HepG2 (cell line): ENCODE results near the gene KANK4. TPM values are rescaled to one million over a fixed set of nuclear protein-coding genes. Genes with fewer than 3 reads are reported as not detected.

Source experiments
- ATAC-seq: fragments of 200-7000 bp; cut with Tn5 transposase; 3 replicates; pipeline ENCODE4 v1.9.1; 2020; ENCODE audit warnings: mild to moderate bottlenecking, moderate library complexity
- BruUV-seq: library from RNA; stranded (reverse); fragments of 400-500 nt; replicated peaks from 2 replicates; lab custom pipeline; 2021; lab: Mats Ljungman, UMichigan
- CTCF ChIA-PET: fragments of 300-600 bp; formaldehyde crosslinking; extraction: SDS; loops from one replicate; lab custom pipeline; 2021; ENCODE audit warnings: low total read pairs, inconsistent platforms, low intra/inter-chr PET ratio; lab: Yijun Ruan, JAX
- POLR2A ChIA-PET: fragments of 350-600 bp; sonication (Branson Sonifier 250); formaldehyde crosslinking; loops from one replicate; lab custom pipeline; 2020; ENCODE audit warnings: antibody characterized with exemption, inconsistent platforms; lab: Yijun Ruan, JAX
- DNase-seq: peaks from one replicate; pipeline ENCODE4 v3.0.0-alpha.2; 2015; ENCODE audit warnings: low spot score
- FAIRE-seq: peaks from 3 replicates; lab custom pipeline; 2011; peaks lifted over from hg19 to GRCh38; lab: Jason Lieb, UNC
- H2AFZ ChIP-seq: one replicate; pipeline ENCODE4 v1.6.1; 2011; ENCODE audit warnings: low read length, inconsistent platforms
- H3K27ac ChIP-seq: fragments of 300-600 bp; 3 replicates; pipeline ENCODE4 v1.8.0; 2011; ENCODE audit warnings: mixed run types, mild to moderate bottlenecking, mixed read lengths, low read length, inconsistent platforms; ENCODE audit not compliant: insufficient read depth; ENCODE audit errors: extremely low read length
- H3K27me3 ChIP-seq, 2 experiments: fragments of 200-600 bp in 1 of 2; 2 replicates in 1 of 2; 3 replicates in 1 of 2; pipeline versions ENCODE4 v1.6.0 to v1.8.0; 2011; ENCODE audit warnings: low read length in 2 of 2, mild to moderate bottlenecking in 2 of 2, moderate library complexity in 2 of 2, inconsistent platforms in 1 of 2; ENCODE audit not compliant: insufficient read depth in 2 of 2, control insufficient read depth in 1 of 2
- H3K36me3 ChIP-seq, 2 experiments: fragments of 200-600 bp in 1 of 2; replicated peaks in 1 of 2; 2 replicates in 1 of 2; 3 replicates in 1 of 2; pipeline versions ENCODE4 v1.5.1 to v1.8.0; 2011; ENCODE audit warnings: low read length in 2 of 2, inconsistent platforms in 1 of 2; ENCODE audit not compliant: insufficient read depth in 2 of 2, control insufficient read depth in 1 of 2
- H3K4me1 ChIP-seq: 2 replicates; pipeline ENCODE4 v1.5.1; 2012; ENCODE audit warnings: low read length, inconsistent platforms; ENCODE audit not compliant: insufficient read depth
- H3K4me2 ChIP-seq: 2 replicates; pipeline ENCODE4 v1.6.0; 2011; ENCODE audit warnings: low read depth, low read length, inconsistent platforms
- H3K4me3 ChIP-seq, 3 experiments: fragments of 200-600 bp in 1 of 3; sonication (generic), shearing (Covaris generic) in 1 of 3; replicated peaks in 1 of 3; 2 replicates each; pipeline ENCODE4 v1.5.1; 2011 to 2016; ENCODE audit warnings: low read length in 3 of 3, inconsistent platforms in 2 of 3, low read depth in 2 of 3, mild to moderate bottlenecking in 2 of 3, control low read depth in 1 of 3, mixed read lengths in 1 of 3; ENCODE audit not compliant: insufficient read depth in 1 of 3
- H3K79me2 ChIP-seq: one replicate; pipeline ENCODE4 v1.6.1; 2011; ENCODE audit warnings: low read length, inconsistent platforms; ENCODE audit not compliant: insufficient read depth
- H3K9ac ChIP-seq: 2 replicates; pipeline ENCODE4 v1.6.0; 2011; ENCODE audit warnings: mild to moderate bottlenecking, low read depth, low read length, inconsistent platforms; ENCODE audit not compliant: insufficient read depth
- H3K9me3 ChIP-seq: 2 replicates; pipeline ENCODE4 v1.5.1; 2012; ENCODE audit warnings: mild to moderate bottlenecking, low read length
- H4K20me1 ChIP-seq: 2 replicates; pipeline ENCODE4 v1.6.0; 2011; ENCODE audit warnings: inconsistent platforms, mild to moderate bottlenecking, low read length, moderate library complexity; ENCODE audit not compliant: insufficient read depth
- FOSL2 ChIP-seq: sonication (generic); formaldehyde crosslinking; IDR thresholded peaks from 2 replicates; pipeline ENCODE4 v1.4.0; 2020; ENCODE audit warnings: missing genetic modification reagents
- HMG20A ChIP-seq: IDR thresholded peaks from 2 replicates; pipeline ENCODE4 v1.6.1; 2016; ENCODE audit warnings: borderline replicate concordance
- NONO ChIP-seq, 2 experiments: fragments of 450-650 bp in 1 of 2; sonication (generic) in 1 of 2; formaldehyde crosslinking in 1 of 2; IDR thresholded peaks in 1 of 2; conservative IDR thresholded peaks in 1 of 2; 2 replicates each; pipeline versions ENCODE4 v1.6.1 to v1.8.0; 2017 to 2022; ENCODE audit warnings: mild to moderate bottlenecking in 1 of 2, missing genetic modification reagents in 1 of 2, moderate library complexity in 1 of 2
- POLR2G ChIP-seq: fragments of 200-400 bp; formaldehyde crosslinking; IDR thresholded peaks from 2 replicates; pipeline ENCODE4 v1.6.1; 2018; ENCODE audit warnings: mild to moderate bottlenecking, low read depth, low read length, moderate library complexity
- REXO4 ChIP-seq: sonication (generic); formaldehyde crosslinking; IDR thresholded peaks from 2 replicates; pipeline ENCODE4 v1.8.0; 2022; ENCODE audit warnings: missing genetic modification reagents, mild to moderate bottlenecking, borderline replicate concordance
- XRCC5 ChIP-seq: fragments of 200-400 bp; formaldehyde crosslinking; optimal IDR thresholded peaks from 2 replicates; pipeline ENCODE3; 2017; ENCODE audit warnings: mild to moderate bottlenecking, low read length
- ZNF124 ChIP-seq: sonication (generic); formaldehyde crosslinking; IDR thresholded peaks from 2 replicates; pipeline ENCODE4 v1.4.0; 2020; ENCODE audit warnings: missing genetic modification reagents
- WGBS: methylation state at CpG from one replicate; pipeline ENCODE4 v1.1.6; 2017; ENCODE audit warnings: low lambda C conversion rate; 5-methylcytosine and 5-hydroxymethylcytosine counted together
- in situ Hi-C: cut with HindIII; loops from 2 replicates; pipeline ENCODE4 v1.10.0; 2017; ENCODE audit warnings: low pct_unique_long_range_greater_than_20kb; ENCODE audit not compliant: extremely low pct_ligation_motif_present
- intact Hi-C: fragments of 100-400 bp; cut with micrococcal nuclease; formaldehyde crosslinking; loops from one replicate; pipeline ENCODE4 v1.10.0; 2022; ENCODE audit not compliant: unreplicated experiment
- polyA plus RNA-seq, 8 experiments: library from polyadenylated mRNA; depleted of rRNA in 3 of 8; stranded (reverse) in 7 of 8; unstranded in 1 of 8; fragments of >200 nt; fragmentation: Illumina TruSeq in 4 of 8; extraction: Trizol in 4 of 8; gene quantifications; 2 replicates each; pipeline versions ENCODE4 v1.2.1 to v1.2.3, GENCODE V29; 2011 to 2016; ENCODE audit warnings: low read depth in 4 of 8, missing spikeins in 1 of 8, mixed read lengths in 1 of 8; ENCODE audit not compliant: insufficient read depth in 1 of 8
- total RNA-seq, 5 experiments: library from RNA; depleted of rRNA; stranded (reverse); fragments of >200 nt; fragmentation: Illumina TruSeq; extraction: Trizol; gene quantifications; 2 replicates each; pipeline ENCODE4 v1.2.3, GENCODE V29; 2016; ENCODE audit warnings: low read depth in 1 of 5
- TF ChIP-seq, protein P1 (sequence below): sonication (generic); formaldehyde crosslinking; IDR thresholded peaks from 2 replicates; pipeline ENCODE4 v1.5.0; 2020; ENCODE audit warnings: mild to moderate bottlenecking, missing genetic modification reagents
- TF ChIP-seq, protein P2 (sequence below): sonication (generic); formaldehyde crosslinking; IDR thresholded peaks from 2 replicates; pipeline ENCODE4 v1.8.0; 2022; ENCODE audit warnings: mild to moderate bottlenecking, missing genetic modification reagents; ENCODE audit not compliant: insufficient replicate concordance
- TF ChIP-seq, protein P3 (sequence below): IDR thresholded peaks from 2 replicates; pipeline ENCODE4 v1.6.1; 2012; ENCODE audit warnings: low read depth, low read length, improper control_type of control experiment
- TF ChIP-seq, protein P4 (sequence below): IDR thresholded peaks from 2 replicates; pipeline ENCODE4 v1.6.1; 2018; ENCODE audit warnings: missing genetic modification reagents

The KANK4 gene
- total and polyA plus RNA-seq, 2 of the 13 experiments (the other 11 are each of a cell fraction or from before 2014, with no cell fraction given), result 16.1 to 25.7 TPM

DNA sequence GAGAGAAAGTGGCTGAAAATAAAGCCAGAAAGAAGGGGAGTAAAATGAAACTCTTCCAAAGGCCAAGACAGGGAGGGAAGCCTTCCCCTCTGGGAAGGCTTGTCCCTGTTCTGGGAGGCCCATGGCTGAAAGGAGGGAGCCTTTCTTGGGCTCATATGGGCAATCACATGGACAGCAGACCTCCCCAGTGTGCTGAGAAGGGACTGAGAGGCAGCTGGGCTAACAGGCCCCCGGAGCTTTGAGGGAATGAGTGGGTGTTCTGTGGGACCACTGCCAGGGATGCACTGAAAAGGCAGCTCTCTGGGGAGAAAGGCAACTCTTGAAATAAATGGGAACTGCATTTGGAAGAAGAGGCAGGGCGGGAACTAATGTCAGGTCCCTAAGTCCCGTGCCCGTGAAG lies 39.1 kb downstream of the KANK4 start:
- no peak overlapping the region for H3K9ac ChIP-seq
- ATAC-seq (no peak), FAIRE-seq (no peak), DNase-seq (no peak)
- no peaks in the 10 kb centered on the region for H3K27me3 ChIP-seq
- H3K9me3 ChIP-seq, result peaks cover 6% of the 10 kb centered on the region; the same call in 1 of the 2 replicates
- H3K4me3 ChIP-seq, result no peak overlapping the region
- in situ Hi-C loops (no loop called here), intact Hi-C loops (no loop called here)
- H2AFZ ChIP-seq, result no peak overlapping the region
- H3K4me1 ChIP-seq, result peaks cover 14% of the 10 kb centered on the region
- peaks cover 9 to 47% of the 10 kb centered on the region in 2 experiments; a peak in 4 of 5 replicates for H3K36me3 ChIP-seq
- 93% methylated on average over 4 of the region's 4 CpGs for WGBS
- no peaks in the 10 kb centered on the region for H4K20me1 ChIP-seq
- H3K4me2 ChIP-seq, result no peak overlapping the region
- TF ChIP-seq POLR2G (no peak), ZNF124 (CRISPR knock-in tag) (no peak)
- ChIA-PET POLR2A (no interaction called here), CTCF (no interaction called here)
- no TSS peak for BruUV-seq
- peaks cover 10% of the 10 kb centered on the region for H3K79me2 ChIP-seq
- H3K27ac ChIP-seq, result no peak overlapping the region

DNA sequence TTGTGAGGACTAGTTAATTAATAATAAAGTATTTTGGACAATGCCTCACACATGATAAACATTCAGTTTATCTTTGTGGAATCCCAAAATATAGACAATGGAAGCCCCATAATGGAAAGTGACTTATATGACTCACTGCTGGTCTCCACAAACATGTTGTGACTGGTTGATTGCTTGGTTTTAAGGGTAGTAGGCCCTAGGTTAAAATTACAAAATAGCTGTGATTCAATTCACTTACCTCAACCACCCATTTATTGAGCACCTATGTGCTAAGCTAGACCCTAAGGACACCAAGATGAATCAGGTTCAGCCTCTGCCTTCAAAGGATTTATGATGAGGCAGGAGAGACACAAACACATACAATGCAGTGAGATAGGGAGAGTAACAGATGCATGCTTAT lies 42.4 kb downstream of the KANK4 start:
- intact Hi-C loops, result no loop called here
- TF ChIP-seq, protein P1, sequence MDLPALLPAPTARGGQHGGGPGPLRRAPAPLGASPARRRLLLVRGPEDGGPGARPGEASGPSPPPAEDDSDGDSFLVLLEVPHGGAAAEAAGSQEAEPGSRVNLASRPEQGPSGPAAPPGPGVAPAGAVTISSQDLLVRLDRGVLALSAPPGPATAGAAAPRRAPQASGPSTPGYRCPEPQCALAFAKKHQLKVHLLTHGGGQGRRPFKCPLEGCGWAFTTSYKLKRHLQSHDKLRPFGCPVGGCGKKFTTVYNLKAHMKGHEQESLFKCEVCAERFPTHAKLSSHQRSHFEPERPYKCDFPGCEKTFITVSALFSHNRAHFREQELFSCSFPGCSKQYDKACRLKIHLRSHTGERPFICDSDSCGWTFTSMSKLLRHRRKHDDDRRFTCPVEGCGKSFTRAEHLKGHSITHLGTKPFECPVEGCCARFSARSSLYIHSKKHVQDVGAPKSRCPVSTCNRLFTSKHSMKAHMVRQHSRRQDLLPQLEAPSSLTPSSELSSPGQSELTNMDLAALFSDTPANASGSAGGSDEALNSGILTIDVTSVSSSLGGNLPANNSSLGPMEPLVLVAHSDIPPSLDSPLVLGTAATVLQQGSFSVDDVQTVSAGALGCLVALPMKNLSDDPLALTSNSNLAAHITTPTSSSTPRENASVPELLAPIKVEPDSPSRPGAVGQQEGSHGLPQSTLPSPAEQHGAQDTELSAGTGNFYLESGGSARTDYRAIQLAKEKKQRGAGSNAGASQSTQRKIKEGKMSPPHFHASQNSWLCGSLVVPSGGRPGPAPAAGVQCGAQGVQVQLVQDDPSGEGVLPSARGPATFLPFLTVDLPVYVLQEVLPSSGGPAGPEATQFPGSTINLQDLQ, result no peak
- TF ChIP-seq, protein P2, sequence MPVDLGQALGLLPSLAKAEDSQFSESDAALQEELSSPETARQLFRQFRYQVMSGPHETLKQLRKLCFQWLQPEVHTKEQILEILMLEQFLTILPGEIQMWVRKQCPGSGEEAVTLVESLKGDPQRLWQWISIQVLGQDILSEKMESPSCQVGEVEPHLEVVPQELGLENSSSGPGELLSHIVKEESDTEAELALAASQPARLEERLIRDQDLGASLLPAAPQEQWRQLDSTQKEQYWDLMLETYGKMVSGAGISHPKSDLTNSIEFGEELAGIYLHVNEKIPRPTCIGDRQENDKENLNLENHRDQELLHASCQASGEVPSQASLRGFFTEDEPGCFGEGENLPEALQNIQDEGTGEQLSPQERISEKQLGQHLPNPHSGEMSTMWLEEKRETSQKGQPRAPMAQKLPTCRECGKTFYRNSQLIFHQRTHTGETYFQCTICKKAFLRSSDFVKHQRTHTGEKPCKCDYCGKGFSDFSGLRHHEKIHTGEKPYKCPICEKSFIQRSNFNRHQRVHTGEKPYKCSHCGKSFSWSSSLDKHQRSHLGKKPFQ (CRISPR knock-in tag), result no peak
- TF ChIP-seq NONO (IDR thresholded peaks at IDR 0.05), result no peak
- TF ChIP-seq NONO (CRISPR knock-in tag; conservative IDR thresholded peaks at IDR 0.05), result no peak
- no peak for TF ChIP-seq XRCC5
- TF ChIP-seq, protein P3, sequence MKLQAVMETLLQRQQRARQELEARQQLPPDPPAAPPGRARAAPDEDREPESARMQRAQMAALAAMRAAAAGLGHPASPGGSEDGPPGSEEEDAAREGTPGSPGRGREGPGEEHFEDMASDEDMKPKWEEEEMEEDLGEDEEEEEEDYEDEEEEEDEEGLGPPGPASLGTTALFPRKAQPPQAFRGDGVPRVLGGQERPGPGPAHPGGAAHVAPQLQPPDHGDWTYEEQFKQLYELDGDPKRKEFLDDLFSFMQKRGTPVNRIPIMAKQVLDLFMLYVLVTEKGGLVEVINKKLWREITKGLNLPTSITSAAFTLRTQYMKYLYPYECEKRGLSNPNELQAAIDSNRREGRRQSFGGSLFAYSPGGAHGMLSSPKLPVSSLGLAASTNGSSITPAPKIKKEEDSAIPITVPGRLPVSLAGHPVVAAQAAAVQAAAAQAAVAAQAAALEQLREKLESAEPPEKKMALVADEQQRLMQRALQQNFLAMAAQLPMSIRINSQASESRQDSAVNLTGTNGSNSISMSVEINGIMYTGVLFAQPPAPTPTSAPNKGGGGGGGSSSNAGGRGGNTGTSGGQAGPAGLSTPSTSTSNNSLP, result no peak
- no peak for TF ChIP-seq HMG20A (CRISPR knock-in tag)
- TF ChIP-seq, protein P4, sequence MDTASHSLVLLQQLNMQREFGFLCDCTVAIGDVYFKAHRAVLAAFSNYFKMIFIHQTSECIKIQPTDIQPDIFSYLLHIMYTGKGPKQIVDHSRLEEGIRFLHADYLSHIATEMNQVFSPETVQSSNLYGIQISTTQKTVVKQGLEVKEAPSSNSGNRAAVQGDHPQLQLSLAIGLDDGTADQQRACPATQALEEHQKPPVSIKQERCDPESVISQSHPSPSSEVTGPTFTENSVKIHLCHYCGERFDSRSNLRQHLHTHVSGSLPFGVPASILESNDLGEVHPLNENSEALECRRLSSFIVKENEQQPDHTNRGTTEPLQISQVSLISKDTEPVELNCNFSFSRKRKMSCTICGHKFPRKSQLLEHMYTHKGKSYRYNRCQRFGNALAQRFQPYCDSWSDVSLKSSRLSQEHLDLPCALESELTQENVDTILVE (CRISPR knock-in tag), result no peak
- no peak for TF ChIP-seq REXO4 (CRISPR knock-in tag)
- TF ChIP-seq FOSL2 (CRISPR knock-in tag), result no peak

More for the DNA sequence above, 42.4 kb downstream of the KANK4 start:
- no peaks in the 10 kb centered on the region for H4K20me1 ChIP-seq
- ChIA-PET POLR2A (no interaction called here), CTCF (no interaction called here)
- no peak for DNase-seq
- FAIRE-seq, result no peak
- no peak overlapping the region for H3K9ac ChIP-seq
- H3K79me2 ChIP-seq, result no peaks in the 10 kb centered on the region
- H2AFZ ChIP-seq, result no peak overlapping the region
- H3K4me1 ChIP-seq, result no peaks in the 10 kb centered on the region
- no TSS peak for BruUV-seq
- peaks cover 19 to 74% of the 10 kb centered on the region in 2 experiments; a peak in 4 of 5 replicates for H3K36me3 ChIP-seq
- H3K27me3 ChIP-seq, result no peaks in the 10 kb centered on the region
- no peak for ATAC-seq
- H3K9me3 ChIP-seq, result peaks cover 6% of the 10 kb centered on the region; the same call in 1 of the 2 replicates
- no peak overlapping the region for H3K4me2 ChIP-seq
- no peak overlapping the region for H3K4me3 ChIP-seq
- in situ Hi-C loops, result no loop called here
- no peak overlapping the region for H3K27ac ChIP-seq
